Skeletal muscle tissue (tissue), 4 donors: Measurements from ENCODE around the gene TNNI3K. TPM values are rescaled to one million over a fixed set of nuclear protein-coding genes. Genes with fewer than 3 reads are reported as not detected.

Experiments
- H3K27ac ChIP-seq: one replicate; pipeline ENCODE4 v1.7.0; 2013; ENCODE audit warnings: mild to moderate bottlenecking, low read depth, low read length, inconsistent platforms
- H3K27me3 ChIP-seq, 3 donors: one replicate each; pipeline ENCODE4 v1.7.0; 2013; ENCODE audit warnings: low read length in 3 of 3; ENCODE audit not compliant: control insufficient read depth in 3 of 3, insufficient read depth in 3 of 3
- H3K36me3 ChIP-seq, 3 donors: one replicate each; pipeline ENCODE4 v1.7.0; 2013; ENCODE audit warnings: low read length in 3 of 3; ENCODE audit not compliant: control insufficient read depth in 3 of 3, insufficient read depth in 3 of 3
- H3K4me1 ChIP-seq, 3 donors: one replicate each; pipeline ENCODE4 v1.7.0; 2013; ENCODE audit warnings: low read length in 3 of 3, mild to moderate bottlenecking in 3 of 3; ENCODE audit not compliant: control insufficient read depth in 3 of 3, insufficient read depth in 3 of 3
- H3K4me3 ChIP-seq, 3 donors: one replicate each; pipeline ENCODE4 v1.7.0; 2013; ENCODE audit warnings: low read length in 3 of 3
- H3K9ac ChIP-seq, 3 donors: one replicate each; pipeline ENCODE4 v1.7.0; 2013; ENCODE audit warnings: low read length in 3 of 3, mild to moderate bottlenecking in 3 of 3, moderate library complexity in 2 of 3, low read depth in 1 of 3
- H3K9me3 ChIP-seq, 3 donors: one replicate each; pipeline ENCODE4 v1.7.0; 2013; ENCODE audit warnings: low read length in 3 of 3; ENCODE audit not compliant: control insufficient read depth in 3 of 3
- total RNA-seq: library from RNA; depleted of rRNA; stranded (reverse); fragments of >200 nt; gene quantifications from one replicate; pipeline ENCODE4 v1.2.3, GENCODE V29; 2014
- donor health status: Osteomylitis.

The TNNI3K gene
- total RNA-seq, 1 donor from 2014 or later, result 2.1 TPM

DNA sequence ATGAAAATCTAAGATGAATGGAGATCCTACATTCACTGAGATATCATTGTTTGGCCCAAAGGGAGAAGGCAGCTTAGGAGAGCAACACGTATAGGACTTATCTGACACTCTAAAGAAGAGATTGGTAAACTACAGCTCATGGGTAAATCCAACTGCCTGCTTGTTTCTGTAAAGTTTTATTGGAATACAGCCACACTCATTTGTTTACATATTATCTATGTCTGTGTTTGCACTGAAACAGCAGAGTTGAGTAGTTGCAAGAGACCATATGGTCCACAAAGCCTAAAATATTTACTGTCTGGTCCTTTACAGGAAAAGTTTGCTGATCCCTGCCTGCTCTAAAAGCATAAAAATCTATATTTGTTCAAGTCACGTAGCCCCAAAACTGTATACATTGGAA is 291.5 kb downstream of the TNNI3K start:
- Histone ChIP-seq H3K4me3 (no peak overlapping the region), H3K36me3 (no peaks in the 10 kb centered on the region), H3K4me1 (no peaks in the 10 kb centered on the region), H3K9ac (no peak overlapping the region), H3K27me3 (no peaks in the 10 kb centered on the region), H3K27ac (no peak overlapping the region), H3K9me3 (no peaks in the 10 kb centered on the region)

DNA sequence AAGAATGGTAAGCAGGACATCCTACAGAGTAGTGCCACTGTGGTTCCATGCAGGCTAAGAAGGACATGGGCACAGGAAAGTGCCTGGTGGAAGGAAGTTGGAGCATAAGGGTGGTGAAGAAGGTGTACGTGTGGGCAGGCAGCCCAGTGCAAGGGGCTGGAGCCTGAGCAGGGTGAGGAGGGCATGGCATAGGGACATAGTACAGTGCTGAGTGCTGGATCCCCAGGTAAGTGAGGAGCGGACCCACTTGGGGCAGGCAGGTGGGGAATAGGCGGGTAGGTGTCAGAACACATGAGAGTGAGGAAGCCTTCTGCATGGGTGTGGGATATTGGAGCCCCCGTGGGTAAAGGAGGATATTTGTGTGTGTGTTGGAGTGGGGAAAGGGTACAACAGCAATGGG is 292.9 kb downstream of the TNNI3K start:
- no peaks in the 10 kb centered on the region for H3K4me1 ChIP-seq
- no peak overlapping the region for H3K4me3 ChIP-seq
- no peaks in the 10 kb centered on the region for H3K27me3 ChIP-seq
- H3K27ac ChIP-seq, result no peak overlapping the region
- no peak overlapping the region for H3K9ac ChIP-seq
- H3K36me3 ChIP-seq, result no peaks in the 10 kb centered on the region
- no peaks in the 10 kb centered on the region for H3K9me3 ChIP-seq

DNA sequence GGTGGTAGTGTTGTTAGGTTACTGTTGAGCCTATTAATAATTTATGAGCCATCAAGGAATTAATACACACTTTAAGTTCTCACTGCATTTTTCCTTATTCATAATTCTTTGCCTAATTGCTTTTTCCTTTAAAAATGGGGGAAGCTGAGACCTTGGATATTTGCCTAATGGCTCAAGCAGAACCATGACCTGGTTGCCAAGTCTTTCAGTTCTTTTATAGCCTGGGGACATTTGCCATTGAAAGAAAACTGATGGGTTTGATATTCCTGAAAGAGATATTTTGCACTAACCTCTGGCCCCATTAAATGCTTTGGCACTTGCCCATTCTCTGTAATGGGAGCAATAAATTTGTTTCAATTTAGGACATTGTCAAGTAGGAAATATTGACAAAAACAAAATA is 295.7 kb downstream of the TNNI3K start:
- Histone ChIP-seq H3K27me3 (no peaks in the 10 kb centered on the region), H3K27ac (no peak overlapping the region), H3K36me3 (no peaks in the 10 kb centered on the region)

GRCh38 chr1:74531796-74532195 is 296.6 kb downstream of the TNNI3K start:
- no peaks in the 10 kb centered on the region for H3K27me3 ChIP-seq
- H3K9me3 ChIP-seq, result no peaks in the 10 kb centered on the region
- no peaks in the 10 kb centered on the region for H3K4me1 ChIP-seq
- H3K27ac ChIP-seq, result no peak overlapping the region
- no peak overlapping the region for H3K4me3 ChIP-seq
- H3K36me3 ChIP-seq, result no peaks in the 10 kb centered on the region
- no peak overlapping the region for H3K9ac ChIP-seq

More for the DNA sequence above, 295.7 kb downstream of the TNNI3K start:
- Histone ChIP-seq H3K4me3 (no peak overlapping the region), H3K9me3 (no peaks in the 10 kb centered on the region), H3K9ac (no peak overlapping the region), H3K4me1 (no peaks in the 10 kb centered on the region)

GRCh38 chr1:74534241-74534640 is 299.1 kb downstream of the TNNI3K start:
- Histone ChIP-seq H3K27ac (no peak overlapping the region), H3K4me1 (no peaks in the 10 kb centered on the region), H3K36me3 (no peaks in the 10 kb centered on the region), H3K27me3 (no peaks in the 10 kb centered on the region), H3K4me3 (no peak overlapping the region), H3K9me3 (no peaks in the 10 kb centered on the region), H3K9ac (no peak overlapping the region)

DNA sequence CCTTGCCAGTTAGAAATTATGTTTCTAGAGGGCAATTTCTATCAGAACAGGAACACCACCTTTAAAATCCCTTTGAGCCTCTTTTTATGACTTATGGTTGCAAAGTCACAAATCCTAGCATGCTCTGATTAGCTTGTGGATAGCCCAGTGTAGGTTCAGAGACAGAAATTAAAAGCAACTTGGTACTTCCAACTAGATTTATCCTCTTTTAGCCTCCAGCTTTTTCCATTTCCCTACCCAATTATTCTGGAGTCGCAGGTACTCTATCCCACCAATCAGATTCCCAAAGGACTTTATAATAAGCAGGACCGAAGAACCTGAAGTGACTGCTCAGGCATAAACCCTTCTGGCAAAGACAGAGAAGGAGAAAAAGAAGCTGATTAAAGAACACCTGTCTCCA is 310.6 kb downstream of the TNNI3K start:
- no peak overlapping the region for H3K4me3 ChIP-seq
- no peaks in the 10 kb centered on the region for H3K36me3 ChIP-seq
- H3K4me1 ChIP-seq, result no peaks in the 10 kb centered on the region
- H3K9ac ChIP-seq, result no peak overlapping the region
- no peak overlapping the region for H3K27ac ChIP-seq
- H3K9me3 ChIP-seq, result no peaks in the 10 kb centered on the region
- H3K27me3 ChIP-seq, result no peaks in the 10 kb centered on the region

- no peaks in the 10 kb centered on the region for H3K27me3 ChIP-seq
- H3K9ac ChIP-seq, result no peak overlapping the region
- no peaks in the 10 kb centered on the region for H3K9me3 ChIP-seq
- H3K27ac ChIP-seq, result no peak overlapping the region
- no peaks in the 10 kb centered on the region for H3K4me1 ChIP-seq
- no peaks in the 10 kb centered on the region for H3K36me3 ChIP-seq
- no peak overlapping the region for H3K4me3 ChIP-seq
These were observed 314.0 kb downstream of the TNNI3K start for GRCh38 chr1:74548961-74549750.

DNA sequence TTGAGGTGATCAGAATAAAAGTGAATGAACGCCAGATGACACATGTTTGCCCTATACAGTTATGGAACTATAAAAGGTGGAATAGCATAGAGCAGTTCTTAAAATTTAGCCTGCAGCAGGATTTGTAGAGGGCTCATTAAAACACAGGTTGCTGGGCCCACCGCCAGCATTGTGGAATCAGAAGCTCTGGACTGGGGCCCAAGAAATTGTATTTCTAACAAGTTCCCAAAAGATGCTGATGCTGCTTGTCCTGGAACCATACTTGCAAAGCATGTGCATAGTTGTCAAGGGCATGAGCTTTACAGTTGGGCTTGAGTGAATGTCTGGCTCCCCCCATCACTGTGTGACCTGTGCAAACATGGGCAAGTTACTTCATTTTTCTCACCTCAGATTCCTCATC is 314.7 kb downstream of the TNNI3K start:
- no peaks in the 10 kb centered on the region for H3K27me3 ChIP-seq
- no peaks in the 10 kb centered on the region for H3K4me1 ChIP-seq
- H3K9me3 ChIP-seq, result no peaks in the 10 kb centered on the region
- H3K27ac ChIP-seq, result no peak overlapping the region
- no peak overlapping the region for H3K9ac ChIP-seq
- H3K4me3 ChIP-seq, result no peak overlapping the region
- H3K36me3 ChIP-seq, result no peaks in the 10 kb centered on the region

- H3K9ac ChIP-seq, result no peak overlapping the region
- H3K27ac ChIP-seq, result no peak overlapping the region
- no peaks in the 10 kb centered on the region for H3K9me3 ChIP-seq
- H3K36me3 ChIP-seq, result no peaks in the 10 kb centered on the region
- peaks cover 6 to 14% (median 6%) of the 10 kb centered on the region in 3 donors for H3K27me3 ChIP-seq
- H3K4me1 ChIP-seq, result no peaks in the 10 kb centered on the region
- no peak overlapping the region for H3K4me3 ChIP-seq
These were observed 335.8 kb downstream of the TNNI3K start for GRCh38 chr1:74570797-74571492.

DNA sequence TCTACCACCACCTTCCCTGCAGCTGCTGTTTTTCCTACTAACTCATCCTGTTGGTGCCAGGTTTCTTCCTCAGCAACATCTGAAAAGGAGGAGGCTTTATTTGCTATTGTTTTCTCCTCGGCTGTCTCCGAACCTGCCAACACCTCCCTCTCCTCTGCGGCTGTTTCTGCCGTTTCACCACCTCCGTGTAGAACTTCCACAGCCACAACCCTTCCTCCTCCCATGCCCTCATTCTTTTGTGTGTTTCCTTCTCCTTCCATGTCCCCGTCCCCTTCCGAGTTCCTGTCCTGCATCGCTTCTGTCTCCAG is 336.3 kb downstream of the TNNI3K start:
- Histone ChIP-seq H3K27ac (no peak overlapping the region), H3K4me3 (no peak overlapping the region), H3K36me3 (no peaks in the 10 kb centered on the region), H3K4me1 (no peaks in the 10 kb centered on the region), H3K9ac (no peak overlapping the region), H3K9me3 (no peaks in the 10 kb centered on the region), H3K27me3 (peaks cover 6 to 14% (median 6%) of the 10 kb centered on the region in 3 donors)
